HL-60 (cell line): ENCODE results near the gene CCL8.

Experiments
- DNase-seq, 2 experiments: peaks; one replicate each; pipeline ENCODE4 v3.0.0-alpha.2; 2010 to 2020; ENCODE audit warnings: low read depth in 1 of 2, low spot score in 1 of 2
- H3K27ac ChIP-seq: fragments of 250-450 bp; sonication (Bioruptor Pico); replicated peaks from 2 replicates; pipeline ENCODE4 v1.5.1; 2020; ENCODE audit warnings: mild to moderate bottlenecking, moderate library complexity
- H3K27me3 ChIP-seq: fragments of 250-450 bp; sonication (Bioruptor Pico); 2 replicates; pipeline ENCODE4 v1.5.1; 2021; ENCODE audit warnings: mild to moderate bottlenecking, moderate library complexity; ENCODE audit not compliant: insufficient read depth, poor library complexity, severe bottlenecking
- H3K4me3 ChIP-seq: replicated peaks from 2 replicates; pipeline ENCODE4 v1.5.1; 2011; ENCODE audit warnings: mild to moderate bottlenecking, control low read depth, low read length; ENCODE audit not compliant: insufficient read depth
- GABPA ChIP-seq: IDR thresholded peaks from 2 replicates; pipeline ENCODE4 v1.6.1; 2012; ENCODE audit warnings: low read depth
- POLR2AphosphoS5 ChIP-seq: IDR thresholded peaks from 2 replicates; pipeline ENCODE4 v1.6.1; 2012; ENCODE audit warnings: low read depth
- SPI1 ChIP-seq: IDR thresholded peaks from 2 replicates; pipeline ENCODE4 v1.6.1; 2012; ENCODE audit warnings: low read depth, mild to moderate bottlenecking, borderline replicate concordance
- TF ChIP-seq, protein P1 (sequence below): IDR thresholded peaks from 2 replicates; pipeline ENCODE4 v1.6.1; 2012; ENCODE audit warnings: low read depth; ENCODE audit not compliant: insufficient replicate concordance
- TF ChIP-seq, protein P2 (sequence below): IDR thresholded peaks from one replicate; pipeline ENCODE4 v1.5.1; 2011; ENCODE audit warnings: low read length, control low read depth, inconsistent platforms; ENCODE audit not compliant: insufficient read depth

Gene CCL8

DNA sequence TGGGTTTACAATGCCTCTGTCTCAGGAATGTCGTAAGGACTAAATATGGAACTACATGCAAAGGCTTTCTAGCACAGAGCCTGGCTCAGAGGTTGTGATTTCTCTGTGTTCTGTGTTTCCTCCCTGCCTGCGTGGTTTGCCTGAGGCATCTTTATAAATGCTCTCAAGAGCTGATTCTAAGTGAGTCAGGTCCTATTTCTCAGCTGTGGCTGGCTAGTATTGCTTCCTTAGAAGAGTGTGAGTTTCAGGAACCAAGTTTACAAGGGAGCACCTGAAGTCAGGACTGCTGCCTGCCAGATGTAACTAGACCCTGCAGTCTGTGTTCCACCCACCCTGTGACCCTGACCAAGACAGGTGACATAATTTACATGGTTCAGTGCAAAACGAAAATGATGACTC, 51.8 kb downstream of the CCL8 start:
- Histone ChIP-seq H3K4me3 (no peak overlapping the region), H3K27me3 (no peaks in the 10 kb centered on the region), H3K27ac (no peak overlapping the region)
- TF ChIP-seq POLR2AphosphoS5 = no peak
- no peak for TF ChIP-seq GABPA
- TF ChIP-seq, protein P1, sequence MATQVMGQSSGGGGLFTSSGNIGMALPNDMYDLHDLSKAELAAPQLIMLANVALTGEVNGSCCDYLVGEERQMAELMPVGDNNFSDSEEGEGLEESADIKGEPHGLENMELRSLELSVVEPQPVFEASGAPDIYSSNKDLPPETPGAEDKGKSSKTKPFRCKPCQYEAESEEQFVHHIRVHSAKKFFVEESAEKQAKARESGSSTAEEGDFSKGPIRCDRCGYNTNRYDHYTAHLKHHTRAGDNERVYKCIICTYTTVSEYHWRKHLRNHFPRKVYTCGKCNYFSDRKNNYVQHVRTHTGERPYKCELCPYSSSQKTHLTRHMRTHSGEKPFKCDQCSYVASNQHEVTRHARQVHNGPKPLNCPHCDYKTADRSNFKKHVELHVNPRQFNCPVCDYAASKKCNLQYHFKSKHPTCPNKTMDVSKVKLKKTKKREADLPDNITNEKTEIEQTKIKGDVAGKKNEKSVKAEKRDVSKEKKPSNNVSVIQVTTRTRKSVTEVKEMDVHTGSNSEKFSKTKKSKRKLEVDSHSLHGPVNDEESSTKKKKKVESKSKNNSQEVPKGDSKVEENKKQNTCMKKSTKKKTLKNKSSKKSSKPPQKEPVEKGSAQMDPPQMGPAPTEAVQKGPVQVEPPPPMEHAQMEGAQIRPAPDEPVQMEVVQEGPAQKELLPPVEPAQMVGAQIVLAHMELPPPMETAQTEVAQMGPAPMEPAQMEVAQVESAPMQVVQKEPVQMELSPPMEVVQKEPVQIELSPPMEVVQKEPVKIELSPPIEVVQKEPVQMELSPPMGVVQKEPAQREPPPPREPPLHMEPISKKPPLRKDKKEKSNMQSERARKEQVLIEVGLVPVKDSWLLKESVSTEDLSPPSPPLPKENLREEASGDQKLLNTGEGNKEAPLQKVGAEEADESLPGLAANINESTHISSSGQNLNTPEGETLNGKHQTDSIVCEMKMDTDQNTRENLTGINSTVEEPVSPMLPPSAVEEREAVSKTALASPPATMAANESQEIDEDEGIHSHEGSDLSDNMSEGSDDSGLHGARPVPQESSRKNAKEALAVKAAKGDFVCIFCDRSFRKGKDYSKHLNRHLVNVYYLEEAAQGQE = no peak
- TF ChIP-seq, protein P2, sequence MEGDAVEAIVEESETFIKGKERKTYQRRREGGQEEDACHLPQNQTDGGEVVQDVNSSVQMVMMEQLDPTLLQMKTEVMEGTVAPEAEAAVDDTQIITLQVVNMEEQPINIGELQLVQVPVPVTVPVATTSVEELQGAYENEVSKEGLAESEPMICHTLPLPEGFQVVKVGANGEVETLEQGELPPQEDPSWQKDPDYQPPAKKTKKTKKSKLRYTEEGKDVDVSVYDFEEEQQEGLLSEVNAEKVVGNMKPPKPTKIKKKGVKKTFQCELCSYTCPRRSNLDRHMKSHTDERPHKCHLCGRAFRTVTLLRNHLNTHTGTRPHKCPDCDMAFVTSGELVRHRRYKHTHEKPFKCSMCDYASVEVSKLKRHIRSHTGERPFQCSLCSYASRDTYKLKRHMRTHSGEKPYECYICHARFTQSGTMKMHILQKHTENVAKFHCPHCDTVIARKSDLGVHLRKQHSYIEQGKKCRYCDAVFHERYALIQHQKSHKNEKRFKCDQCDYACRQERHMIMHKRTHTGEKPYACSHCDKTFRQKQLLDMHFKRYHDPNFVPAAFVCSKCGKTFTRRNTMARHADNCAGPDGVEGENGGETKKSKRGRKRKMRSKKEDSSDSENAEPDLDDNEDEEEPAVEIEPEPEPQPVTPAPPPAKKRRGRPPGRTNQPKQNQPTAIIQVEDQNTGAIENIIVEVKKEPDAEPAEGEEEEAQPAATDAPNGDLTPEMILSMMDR = no peak
- TF ChIP-seq SPI1 = no peak
- no peak for DNase-seq
